GM21360 (cell line): ENCODE results near the gene NBPF20.
"Not testable (repeated sequence)": the region's sequence is repeated elsewhere in the genome, so short reads cannot be mapped to it uniquely, and the experiment has no call there.

Experiments
- ATAC-seq: cut with Tn5 transposase; IDR thresholded peaks from one replicate; pipeline ENCODE4 v1.9.1; 2021; ENCODE audit warnings: mild to moderate bottlenecking, moderate library complexity; ENCODE audit not compliant: unreplicated experiment

The NBPF20 gene

GRCh38 chr1:145425436-145426029 lies at the start of gene NBPF20:
Gene NBPF20, minus strand, starts transcription at chr1:145425603. Its CDS starts 20,331 bp downstream, at chr1:145405272.
- peak; percentile 94 for ATAC-seq

- ATAC-seq, result not testable (repeated sequence)
These were observed 49.5 kb upstream of the NBPF20 start for GRCh38 chr1:145474837-145475368.

GRCh38 chr1:145472731-145473130 lies 47.3 kb upstream of the NBPF20 start:
- not testable (repeated sequence) for ATAC-seq

- ATAC-seq, result not testable (repeated sequence)
These were observed 46.0 kb upstream of the NBPF20 start for GRCh38 chr1:145471365-145471764.

GRCh38 chr1:145465405-145466144 lies 40.2 kb upstream of the NBPF20 start:
- peak; percentile 84 for ATAC-seq

- peak; percentile 16 for ATAC-seq
These were observed 39.4 kb upstream of the NBPF20 start for GRCh38 chr1:145464708-145465336.

GRCh38 chr1:145464017-145464416 lies 38.6 kb upstream of the NBPF20 start:
- ATAC-seq, result not testable (repeated sequence)

- ATAC-seq, result not testable (repeated sequence)
These were observed 35.3 kb upstream of the NBPF20 start for GRCh38 chr1:145460684-145461083.

GRCh38 chr1:145460048-145460447 lies 34.6 kb upstream of the NBPF20 start:
- ATAC-seq, result not testable (repeated sequence)

- ATAC-seq, result not testable (repeated sequence)
These were observed 34.2 kb upstream of the NBPF20 start for GRCh38 chr1:145459591-145459990.

- not testable (repeated sequence) for ATAC-seq
These were observed 33.7 kb upstream of the NBPF20 start for GRCh38 chr1:145459063-145459462.

- not testable (repeated sequence) for ATAC-seq
These were observed 29.4 kb upstream of the NBPF20 start for GRCh38 chr1:145454824-145455177.

GRCh38 chr1:145453873-145454823 lies 28.7 kb upstream of the NBPF20 start:
- ATAC-seq, result not testable (repeated sequence)

GRCh38 chr1:145452506-145452905 lies 27.1 kb upstream of the NBPF20 start:
- ATAC-seq, result not testable (repeated sequence)

- not testable (repeated sequence) for ATAC-seq
These were observed 26.5 kb upstream of the NBPF20 start for GRCh38 chr1:145451914-145452313.

- ATAC-seq, result not testable (repeated sequence)
These were observed 19.8 kb upstream of the NBPF20 start for GRCh38 chr1:145445219-145445618.

- not testable (repeated sequence) for ATAC-seq
These were observed 16.9 kb upstream of the NBPF20 start for GRCh38 chr1:145442340-145442739.

- ATAC-seq, result not testable (repeated sequence)
These were observed 6.2 kb upstream of the NBPF20 start for GRCh38 chr1:145431363-145432256.

GRCh38 chr1:145430830-145431229 lies 5.4 kb upstream of the NBPF20 start:
- ATAC-seq, result not testable (repeated sequence)
